ENCODE data around the gene CEP85L. TPM values are rescaled to one million over a fixed set of nuclear protein-coding genes. Genes with fewer than 3 reads are reported as not detected.

The CEP85L gene
- total RNA-seq, 1 donor from 2014 or later: 68.9 TPM

DNA sequence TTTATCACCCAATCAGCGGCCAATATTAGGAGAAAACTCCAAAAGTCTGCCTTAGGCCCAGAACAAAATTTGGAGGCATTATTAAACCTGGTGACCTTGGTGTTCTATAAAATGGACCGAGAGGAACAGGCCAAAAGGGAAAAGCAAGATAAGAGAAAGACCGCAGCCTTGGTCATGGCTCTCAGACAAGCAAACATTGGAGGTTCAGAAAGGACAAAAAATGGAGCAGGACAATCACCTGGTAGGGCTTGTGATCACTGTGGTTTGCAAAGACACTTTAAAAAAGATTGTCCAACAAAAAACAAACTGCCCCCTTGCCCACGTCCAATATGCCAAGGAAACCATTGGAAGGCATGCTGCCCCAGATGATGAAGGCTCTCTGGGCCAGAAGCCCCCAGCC is 31.2 kb downstream of the CEP85L start:
- no peak for DNase-seq

DNA sequence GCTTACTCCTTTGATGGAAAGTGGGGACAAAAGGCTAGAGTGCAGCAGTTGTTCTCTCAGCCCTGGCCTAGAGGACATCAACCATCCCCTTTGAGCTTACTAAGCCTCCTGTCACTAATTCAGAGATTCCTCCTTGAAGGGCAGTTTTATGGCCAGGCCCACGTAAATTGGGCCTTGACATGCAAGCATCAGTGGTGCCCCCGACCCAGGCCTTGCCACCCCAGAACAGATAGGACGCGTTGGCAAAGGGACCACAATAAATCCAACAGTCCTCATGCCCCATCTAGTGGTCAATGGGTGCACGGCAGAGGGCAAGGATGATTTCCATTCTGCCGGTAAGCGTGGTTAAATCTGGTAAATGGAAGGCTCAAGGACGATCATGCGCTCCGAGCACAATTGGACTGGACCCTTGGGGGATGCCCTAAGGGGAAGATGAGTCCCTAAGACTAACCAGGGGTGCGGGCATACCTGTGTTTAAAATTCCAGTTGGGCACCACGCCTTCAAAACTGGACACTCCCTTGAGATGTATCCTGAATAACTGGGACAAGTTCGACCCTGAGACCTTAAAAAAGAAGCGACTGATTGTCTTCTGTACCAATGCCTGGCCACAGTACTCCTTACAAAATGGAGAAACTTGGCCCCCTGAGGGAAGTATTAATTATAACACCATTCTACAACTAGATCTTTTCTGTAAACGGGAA is 32.6 kb downstream of the CEP85L start:
- peak; percentile 6 for DNase-seq

DNA sequence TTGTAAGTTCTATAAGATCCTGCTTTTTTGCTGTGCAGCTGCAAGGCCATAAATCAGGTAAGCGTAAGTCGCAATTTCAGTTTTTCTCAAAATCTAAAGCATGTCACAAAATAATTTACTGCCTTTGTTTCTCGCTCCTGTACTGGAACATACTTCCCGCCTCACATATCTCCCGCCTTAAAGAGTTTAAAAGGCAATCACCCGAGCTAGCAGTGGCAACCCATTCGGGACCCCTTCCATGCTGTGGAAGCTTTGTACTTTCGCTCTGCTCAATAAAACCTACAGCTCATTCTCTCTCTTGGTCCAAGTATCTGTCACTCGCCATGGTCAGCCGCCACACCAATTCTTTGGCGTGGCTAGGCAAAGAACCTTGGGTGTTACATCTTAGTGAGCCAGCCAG is 34.0 kb downstream of the CEP85L start:
- no peak for DNase-seq

DNA sequence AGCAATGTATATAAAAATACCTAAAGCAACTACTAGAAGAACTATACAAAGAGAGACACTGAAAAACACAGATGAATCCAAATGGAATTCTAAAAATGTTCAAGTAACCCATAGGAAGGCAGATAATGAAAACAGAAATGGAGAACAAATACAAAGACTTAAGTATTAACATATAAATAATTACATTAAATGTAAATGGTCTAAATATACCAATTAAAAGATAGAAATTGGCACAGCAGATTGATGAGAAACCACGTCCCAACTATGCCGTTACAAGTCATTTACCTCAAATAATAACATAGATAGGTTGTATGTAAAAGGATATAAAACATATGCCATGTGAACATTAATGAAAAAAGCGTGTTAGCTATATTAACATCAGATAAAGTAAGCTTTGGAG is 40.1 kb downstream of the CEP85L start:
- DNase-seq: no peak

DNA sequence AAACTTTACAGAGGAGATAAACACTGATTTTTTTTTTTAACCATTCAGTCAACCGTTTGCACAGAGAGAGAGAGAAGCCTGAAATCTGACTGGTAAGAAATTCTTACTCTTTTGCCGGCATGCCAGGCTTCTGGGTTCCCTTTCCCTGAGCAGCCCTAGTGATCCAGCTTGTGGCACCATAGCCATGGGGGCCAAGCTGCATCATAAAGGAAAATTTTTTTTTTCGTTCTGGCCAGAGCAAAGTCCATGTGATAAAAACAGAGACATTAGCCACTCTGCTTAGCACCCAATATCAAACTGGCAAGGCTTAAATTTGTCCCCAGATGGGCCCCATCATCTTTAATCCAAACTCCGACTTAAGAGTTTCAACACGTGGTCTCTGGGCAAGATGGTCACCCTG is 44.5 kb downstream of the CEP85L start:
- DNase-seq: no peak

DNA sequence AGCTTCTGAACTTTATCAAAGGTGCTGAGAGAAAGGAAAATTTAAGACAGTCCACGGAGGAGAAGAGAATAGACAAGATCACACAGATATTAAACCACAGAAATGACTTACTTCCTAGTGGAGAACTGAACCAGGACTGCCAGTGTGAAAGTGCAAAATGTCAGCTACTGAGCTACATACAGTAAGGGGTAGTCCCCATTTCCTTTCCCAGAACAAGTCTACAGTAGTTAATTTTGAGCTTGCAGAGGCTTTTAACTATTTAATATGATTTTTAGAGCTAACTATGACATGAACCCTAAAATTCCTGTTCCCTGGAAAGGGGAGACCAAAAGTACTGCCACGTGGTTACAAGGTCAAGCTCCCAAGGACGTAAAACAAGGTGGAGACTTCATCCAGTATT is 45.1 kb downstream of the CEP85L start:
- no peak for DNase-seq

DNA sequence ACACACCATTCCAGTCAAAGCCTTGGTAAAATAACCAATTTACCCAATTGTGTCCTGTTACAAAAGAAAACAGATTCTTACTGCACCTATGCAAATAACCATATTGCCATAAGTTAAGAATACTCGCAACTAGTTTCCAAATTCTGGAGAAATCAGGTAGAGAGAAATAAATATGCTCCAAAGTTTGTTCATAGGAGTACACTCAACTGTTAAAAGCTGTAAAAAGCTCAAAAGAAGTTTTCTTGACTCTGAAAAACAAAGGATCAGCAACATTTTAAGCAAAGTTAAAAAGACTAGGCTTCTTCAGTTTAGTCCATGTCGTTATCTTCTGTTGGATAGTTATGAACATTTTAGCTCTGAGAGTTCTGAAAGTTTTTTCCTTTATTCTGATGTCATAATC is 48.0 kb downstream of the CEP85L start:
- no peak for DNase-seq

DNA sequence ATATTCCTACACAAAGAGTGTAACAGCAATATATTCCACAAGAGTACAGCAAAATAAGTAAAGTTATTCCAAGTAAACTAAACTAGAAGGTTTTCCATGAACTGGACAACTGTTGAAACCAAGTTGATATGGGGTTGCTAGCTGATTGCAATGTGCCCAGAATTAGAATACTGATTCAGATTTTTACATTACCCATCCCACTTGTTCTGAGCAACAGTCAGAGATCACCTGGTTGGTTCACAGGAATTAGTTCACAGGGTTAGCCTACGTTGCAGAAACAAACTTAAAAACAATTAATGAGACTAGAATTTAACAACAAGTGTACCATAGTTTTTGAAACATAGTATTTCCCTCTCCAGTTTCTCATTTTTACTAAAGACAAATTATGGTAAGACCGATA is 49.1 kb downstream of the CEP85L start:
- no peak for DNase-seq

DNA sequence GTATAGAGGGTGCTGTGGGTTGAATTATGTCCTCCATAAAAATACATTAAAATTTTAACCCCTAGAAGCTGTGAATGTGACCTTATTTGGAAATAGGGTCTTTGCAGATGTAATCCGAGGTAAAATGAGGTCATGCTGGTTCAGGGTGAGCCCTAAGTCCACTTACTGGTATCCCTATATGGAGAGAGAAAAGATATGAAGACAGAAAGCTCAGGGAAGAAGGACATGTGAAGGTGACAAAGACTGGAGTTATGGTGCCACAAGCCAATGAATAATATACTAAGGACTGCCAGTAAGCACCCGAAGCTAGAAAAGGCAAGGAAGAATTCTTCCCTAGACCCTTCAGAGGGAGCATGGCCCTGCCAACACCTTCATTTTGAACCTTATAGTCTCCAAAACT is 53.1 kb downstream of the CEP85L start:
- no peak for DNase-seq

DNA sequence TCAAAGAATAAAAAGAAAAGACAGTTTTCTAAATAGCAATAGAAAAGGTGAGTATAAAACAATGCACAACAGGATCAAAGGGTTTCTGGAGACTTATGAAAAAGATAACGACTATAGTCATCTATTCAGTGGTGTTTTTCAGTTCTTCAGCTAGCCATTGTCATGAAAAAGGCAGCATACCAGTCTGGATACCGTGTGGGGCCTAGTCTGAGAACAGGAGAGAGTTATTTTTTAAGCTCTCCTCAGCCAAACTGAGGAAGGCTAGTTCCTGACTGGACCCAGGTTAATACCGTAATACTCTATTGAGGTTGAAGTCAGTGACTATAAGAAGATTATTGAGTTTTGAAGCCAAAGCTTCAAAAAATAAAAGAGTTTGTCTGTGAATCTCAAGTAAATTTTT is 53.8 kb downstream of the CEP85L start:
- DNase-seq: no peak

DNA sequence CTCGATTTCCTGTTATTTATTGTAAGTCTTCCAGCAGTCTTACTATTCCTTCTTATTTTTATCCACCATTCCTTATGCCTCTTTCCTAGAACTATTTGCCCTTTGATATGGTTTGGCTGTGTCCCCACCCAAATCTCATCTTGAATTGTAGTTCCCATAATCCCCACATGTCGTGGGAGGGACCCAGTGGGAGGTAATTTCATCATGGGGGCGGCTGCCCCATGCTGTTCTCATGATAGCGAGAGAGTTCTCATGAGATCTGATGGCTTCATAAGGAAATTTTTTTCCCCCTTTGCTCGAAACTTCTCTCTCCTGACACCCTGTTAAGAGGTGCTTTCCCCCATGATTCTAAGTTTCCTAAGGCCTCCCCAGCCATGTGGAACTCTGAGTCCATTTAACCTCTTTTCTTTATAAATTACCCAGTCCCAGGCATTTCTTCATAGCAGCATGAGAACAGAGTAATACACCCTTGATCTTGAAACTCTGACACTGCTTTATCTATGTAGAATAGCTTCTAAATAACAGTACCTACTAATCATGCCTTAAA is 54.5 kb downstream of the CEP85L start:
- DNase-seq: no peak

DNA sequence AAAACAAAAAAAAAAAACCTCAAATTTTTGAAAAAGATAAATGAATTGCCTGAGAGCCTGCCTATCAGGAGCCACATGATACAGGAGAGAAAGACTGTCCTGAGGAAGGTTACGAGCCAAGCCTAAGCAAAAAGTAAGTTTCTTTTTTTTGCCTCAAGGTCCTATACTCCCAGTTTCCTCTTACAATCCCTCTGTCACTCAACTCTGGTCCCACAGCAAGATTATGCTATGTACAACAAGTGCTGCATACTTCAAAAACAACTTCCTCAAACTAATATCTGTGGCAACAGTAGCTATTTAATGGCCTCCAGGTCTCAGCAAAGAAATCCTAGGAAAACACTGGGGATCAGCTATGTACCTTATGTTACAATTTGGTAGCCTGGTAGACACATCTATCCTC is 56.5 kb downstream of the CEP85L start:
- no peak for DNase-seq

DNA sequence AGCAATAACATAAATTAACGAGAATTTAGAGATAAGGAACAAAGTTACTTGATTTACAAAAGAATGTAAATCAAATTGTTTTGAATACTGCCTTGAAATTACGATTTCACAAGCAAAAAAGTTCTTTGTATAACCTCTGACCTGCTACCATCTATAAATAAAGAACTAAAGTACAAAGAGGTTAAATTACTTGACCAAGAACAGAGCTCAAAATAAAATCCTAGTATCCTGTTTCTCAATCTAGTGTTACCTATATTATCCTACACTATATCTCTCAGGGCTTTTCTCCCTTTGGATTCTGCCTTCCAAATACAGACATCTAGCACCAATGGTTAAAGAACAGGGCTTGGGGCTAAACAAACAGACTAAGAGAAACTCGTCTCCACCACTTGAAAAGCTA is 59.5 kb downstream of the CEP85L start:
- no peak for DNase-seq

DNA sequence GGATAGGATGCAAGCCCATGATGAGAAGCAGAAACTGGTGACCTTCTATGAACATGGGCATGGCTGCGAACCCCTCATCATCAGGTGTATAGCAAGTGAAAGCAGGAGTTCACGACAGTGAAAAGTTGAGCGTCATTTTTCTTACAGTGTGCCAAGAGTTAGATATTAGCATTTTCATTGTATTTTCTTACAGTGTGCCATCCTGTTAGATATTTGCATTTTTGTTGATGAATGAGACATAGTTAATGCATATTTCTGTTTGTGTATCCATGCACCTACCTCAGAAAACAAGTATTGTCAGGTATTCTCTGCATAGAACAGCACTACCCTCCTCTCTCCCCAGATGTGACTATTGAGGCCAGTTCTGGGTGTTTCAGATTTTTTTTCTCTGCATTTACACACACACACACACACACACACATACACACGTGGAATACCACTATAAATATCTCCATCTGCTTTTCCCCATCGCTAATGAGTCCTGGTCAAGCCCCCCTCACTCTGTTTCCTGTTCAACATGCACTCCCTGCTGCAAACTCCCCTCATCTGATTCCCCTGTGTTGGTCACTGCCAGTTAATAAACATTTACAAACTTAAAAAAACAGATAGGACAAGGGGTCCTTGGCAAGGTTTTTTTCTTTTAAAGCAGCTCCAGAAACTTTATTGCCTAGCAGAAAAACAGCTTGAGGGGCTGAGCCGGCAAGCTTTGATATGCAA is 61.6 kb downstream of the CEP85L start:
- peak; percentile 10 for DNase-seq

DNA sequence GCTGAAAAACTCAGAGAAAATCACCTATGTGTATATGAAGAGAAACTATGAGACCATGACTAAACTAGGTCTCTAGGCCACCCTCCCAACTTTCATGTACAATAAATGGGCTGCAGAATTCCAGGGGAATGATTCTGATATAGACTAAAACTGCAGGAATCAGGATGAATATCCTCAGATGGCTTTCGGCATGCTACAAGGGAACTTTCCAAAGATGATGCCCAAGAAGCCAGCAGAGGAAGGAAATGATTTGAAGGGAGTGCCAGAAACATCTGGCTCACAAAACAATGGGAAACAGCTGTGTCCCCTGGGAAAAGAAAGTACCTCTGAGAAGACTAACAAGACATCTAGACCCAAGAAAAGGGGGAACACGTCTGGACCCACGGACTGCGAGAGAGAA is 62.2 kb downstream of the CEP85L start:
- no peak for DNase-seq

DNA sequence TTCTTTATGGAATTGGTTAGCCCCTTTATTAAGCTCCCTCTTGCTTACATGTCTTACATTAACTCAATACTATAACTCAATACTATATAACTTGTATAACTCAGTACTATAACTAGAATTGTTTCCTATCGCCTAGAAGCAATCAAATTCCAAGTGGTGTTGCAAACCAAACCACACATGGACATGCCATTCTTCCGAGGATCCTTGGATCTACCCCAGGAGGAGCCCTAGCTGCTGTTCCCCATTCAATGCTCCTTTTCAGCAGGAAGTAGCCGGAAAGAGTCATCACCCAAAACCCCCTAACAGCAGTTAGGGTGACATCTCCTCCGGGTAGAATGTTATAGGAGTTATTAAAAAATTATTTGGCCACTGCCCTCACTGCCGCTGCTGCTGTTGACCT is 62.8 kb downstream of the CEP85L start:
- DNase-seq: no peak

DNA sequence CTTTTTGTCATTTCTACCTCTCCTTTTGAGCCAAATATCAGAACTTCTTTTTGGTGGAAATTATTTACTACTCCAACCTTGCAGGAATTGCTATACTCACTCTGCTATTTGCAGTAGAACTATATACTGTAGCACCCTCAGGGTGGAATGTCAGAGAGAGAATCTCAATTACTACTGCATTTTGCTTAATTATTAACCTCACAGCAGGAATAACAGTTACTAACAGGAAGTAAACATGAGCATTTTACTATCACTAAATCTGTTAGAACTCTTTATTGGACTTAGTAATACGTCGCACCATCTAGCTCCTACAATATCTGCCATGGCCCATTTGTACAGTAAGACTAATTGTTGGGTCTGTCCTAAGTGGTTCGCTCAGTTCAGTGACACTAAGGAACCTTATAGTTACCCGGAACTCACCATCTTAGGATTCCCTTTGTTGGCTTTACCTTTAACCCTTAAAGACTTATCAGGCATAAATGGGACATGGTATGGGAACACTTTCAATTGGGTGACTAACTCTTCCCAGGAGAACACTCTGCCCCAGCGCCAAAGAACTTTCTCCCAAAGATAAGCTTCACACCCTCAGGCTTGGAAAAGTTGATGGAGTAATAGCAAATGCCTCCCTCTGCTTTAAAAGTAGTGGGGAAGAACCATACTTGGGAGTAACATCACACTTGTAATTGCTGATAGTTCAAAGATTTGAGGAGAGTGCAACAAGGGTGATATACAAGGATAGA is 64.5 kb downstream of the CEP85L start:
- DNase-seq: no peak

DNA sequence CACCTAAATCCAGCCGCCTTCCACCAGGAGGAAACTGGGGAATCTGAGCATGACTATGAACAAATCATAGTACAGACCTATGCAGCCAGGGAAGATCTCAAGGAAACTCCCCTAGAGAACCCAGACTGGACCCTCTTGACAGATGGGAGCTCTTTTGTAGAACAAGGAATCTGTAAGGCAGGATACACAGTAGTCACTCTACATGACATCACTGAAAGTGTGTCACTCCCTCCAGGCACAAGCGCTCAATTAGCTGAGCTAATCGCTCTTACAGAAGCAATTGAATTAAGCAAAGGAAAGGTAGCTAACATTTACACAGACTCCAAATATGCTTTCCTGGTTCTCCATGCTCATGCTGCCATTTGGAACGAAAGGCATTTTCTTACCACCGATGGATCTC is 66.5 kb downstream of the CEP85L start:
- DNase-seq: no peak

DNA sequence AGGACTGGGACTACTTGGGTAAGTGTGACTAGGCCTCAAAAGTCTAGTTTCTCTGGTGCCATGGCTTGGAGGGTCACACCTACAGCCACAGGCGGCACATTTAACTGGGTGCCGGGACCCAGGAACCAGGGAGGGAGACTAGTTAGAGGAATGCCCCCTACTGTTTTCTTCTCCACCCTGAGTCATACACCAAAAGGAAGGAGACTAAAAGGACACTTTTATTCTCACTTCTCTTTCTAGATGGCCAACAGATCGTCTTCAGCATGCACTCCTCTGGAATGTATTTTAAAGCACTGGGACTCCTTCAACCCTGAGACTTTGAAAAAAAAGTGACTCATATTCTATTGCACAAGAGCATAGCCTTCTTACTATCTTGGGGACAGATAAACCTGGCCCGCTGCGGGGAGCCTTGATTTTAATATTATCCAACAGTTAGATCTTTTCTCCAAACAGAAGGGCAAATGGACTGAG is 69.9 kb downstream of the CEP85L start:
- no peak for DNase-seq

DNA sequence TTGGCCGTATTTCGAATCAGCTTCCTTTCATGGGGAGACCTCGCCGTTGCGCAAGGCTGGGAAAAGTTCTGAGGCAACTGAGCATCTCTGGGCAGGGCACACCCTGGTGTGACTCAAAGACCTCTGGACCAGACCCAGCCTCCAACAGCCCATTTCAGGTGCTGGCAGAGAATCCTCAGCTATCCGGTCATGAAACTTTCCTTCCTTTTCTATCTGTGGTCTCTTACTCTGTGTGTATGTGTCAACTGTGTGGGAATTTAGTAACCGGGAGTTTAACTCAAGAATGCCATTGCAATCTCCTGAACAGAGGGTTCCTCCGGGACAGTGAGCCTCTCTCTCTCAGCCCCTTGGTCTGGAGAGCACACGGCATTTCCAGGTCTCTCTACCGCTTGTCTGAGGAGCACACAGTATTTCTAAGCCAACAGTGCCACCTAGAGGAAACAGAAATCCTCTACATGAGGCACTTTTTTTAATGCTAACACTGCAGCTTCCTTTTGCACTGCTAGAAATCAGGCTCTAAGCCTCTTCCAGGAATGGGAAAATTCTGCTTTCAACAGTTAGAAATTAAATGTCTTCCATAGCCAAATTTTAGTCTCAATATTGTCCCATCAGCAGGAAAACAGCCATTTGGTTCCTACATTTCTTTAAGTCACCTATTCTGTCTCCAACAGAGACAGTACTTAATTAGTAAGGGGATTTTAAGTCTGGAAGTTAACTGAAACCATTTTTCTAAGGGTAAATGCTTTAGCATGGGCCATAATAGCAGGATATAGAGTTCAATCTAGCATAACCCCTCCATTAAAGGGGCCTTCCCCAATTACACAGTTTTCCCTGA is 70.6 kb downstream of the CEP85L start:
- peak; percentile 62 for DNase-seq

DNA sequence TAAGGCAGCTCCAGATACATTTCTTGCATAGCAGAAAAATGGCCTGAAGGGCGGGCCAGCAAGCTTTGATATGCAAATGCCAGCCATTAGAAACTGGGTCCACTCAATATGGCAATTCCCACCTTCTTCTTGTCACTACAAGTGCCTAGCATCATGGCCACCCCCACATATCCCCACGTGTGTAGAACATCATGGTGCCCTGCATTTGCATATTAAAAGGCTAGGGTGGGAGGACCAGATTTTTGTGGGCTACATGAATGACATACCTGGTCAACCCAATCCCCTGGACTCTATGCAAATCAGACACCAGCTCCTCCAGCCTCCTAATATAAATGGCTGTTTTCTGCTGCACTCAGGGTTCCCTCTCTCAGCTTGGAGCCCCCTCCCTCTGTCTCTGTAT is 71.6 kb downstream of the CEP85L start:
- DNase-seq: no peak

DNA sequence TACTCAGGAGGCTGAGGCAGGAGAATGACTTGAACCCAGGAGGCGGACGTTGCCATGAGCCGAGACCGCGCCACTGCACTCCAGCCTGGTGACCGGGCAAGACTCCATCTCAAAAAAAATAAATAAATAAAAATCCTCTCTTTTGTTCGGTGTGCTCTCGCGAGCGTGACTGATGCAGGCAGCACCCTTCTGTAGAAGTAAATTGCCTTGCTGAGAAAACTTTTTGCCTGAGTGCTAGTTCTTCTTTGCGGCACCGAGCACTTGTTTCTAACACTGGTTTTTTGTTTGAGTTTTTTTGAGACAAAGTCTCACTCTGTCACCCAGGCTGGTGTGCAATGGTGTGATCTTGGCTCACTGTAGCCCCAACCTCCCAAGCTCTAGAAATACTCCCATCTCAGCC is 72.8 kb downstream of the CEP85L start:
- no peak for DNase-seq
